Stomach (tissue), 9 donors: ENCODE results near the gene EPG5. TPM values are rescaled to one million over a fixed set of nuclear protein-coding genes. Genes with fewer than 3 reads are reported as not detected.

Experiments
- DNase-seq, 2 donors: peaks; one replicate each; pipeline versions ENCODE4 v3.0.0 to v3.0.0-alpha.2; 2013 to 2019
- H3K27ac ChIP-seq, 5 donors: fragments of 200-600 bp in 4 of 5; sonication (generic) in 4 of 5; one replicate each; pipeline ENCODE4 v1.5.1; 2013 to 2019; ENCODE audit warnings: mild to moderate bottlenecking in 1 of 5, moderate library complexity in 1 of 5
- H3K27me3 ChIP-seq, 3 donors: fragments of 200-600 bp; sonication (generic); one replicate each; pipeline ENCODE4 v1.5.1; 2017 to 2019; ENCODE audit warnings: mixed run types in 1 of 3
- H3K36me3 ChIP-seq, 4 donors: fragments of 200-600 bp; sonication (generic); 1 replicate in 3 of 4; 2 replicates in 1 of 4; pipeline ENCODE4 v1.5.1; 2016 to 2019
- H3K4me1 ChIP-seq, 4 donors: fragments of 200-600 bp; sonication (generic); one replicate each; pipeline ENCODE4 v1.5.1; 2016 to 2019
- H3K4me3 ChIP-seq, 4 donors: fragments of 200-600 bp; sonication (generic) in 3 of 4; one replicate each; pipeline ENCODE4 v1.5.1; 2016 to 2019; ENCODE audit warnings: mild to moderate bottlenecking in 1 of 4
- H3K9me3 ChIP-seq, 4 donors: fragments of 200-600 bp; sonication (generic); one replicate each; pipeline ENCODE4 v1.5.1; 2016 to 2019
- CTCF ChIP-seq, 7 experiments: fragments of 450-650 bp in 4 of 7; fragments of 200-600 bp in 3 of 7; sonication (generic) in 3 of 7; IDR thresholded peaks; one replicate each; pipeline ENCODE4 v1.5.1; 2016 to 2019; ENCODE audit warnings: antibody characterized with exemption in 7 of 7, control low read depth in 2 of 7, mild to moderate bottlenecking in 1 of 7
- EP300 ChIP-seq: sonication (generic); formaldehyde crosslinking; IDR thresholded peaks from one replicate; pipeline ENCODE4 v1.6.1; 2017; ENCODE audit warnings: antibody characterized with exemption
- POLR2A ChIP-seq, 4 donors: fragments of 450-650 bp; IDR thresholded peaks; one replicate each; pipeline ENCODE4 v1.6.1; 2016; ENCODE audit warnings: antibody characterized with exemption in 4 of 4, control low read depth in 2 of 4, mild to moderate bottlenecking in 1 of 4, moderate library complexity in 1 of 4
- POLR2AphosphoS5 ChIP-seq, 3 donors: sonication (generic); formaldehyde crosslinking; IDR thresholded peaks; one replicate each; pipeline ENCODE4 v1.6.1; 2016; ENCODE audit warnings: antibody characterized with exemption in 3 of 3
- WGBS, 5 donors: extraction: QIAGEN DNeasy Blood & Tissue Kit in 3 of 5; methylation state at CpG; one replicate each; pipeline versions ENCODE4 v1.1.5 to v1.1.7; 2013 to 2018; 5-methylcytosine and 5-hydroxymethylcytosine counted together
- intact Hi-C: fragments of 100-400 bp; cut with DNase I; formaldehyde crosslinking; loops from one replicate; pipeline ENCODE4 v1.15.1; 2023; ENCODE audit warnings: low total_unique reads
- polyA plus RNA-seq, 3 donors: library from polyadenylated mRNA; stranded (reverse); fragments of 200-250 nt; gene quantifications; one replicate each; pipeline ENCODE4 v1.2.3, GENCODE V29; 2013
- total RNA-seq, 5 donors: library from RNA; depleted of rRNA; stranded (reverse); fragments of >200 nt; gene quantifications; one replicate each; pipeline versions ENCODE4 v1.1.0 to v1.2.3, GENCODE V29; 2014 to 2016
- donor health status: healthy with polysubstance abuse.
- donor health status: Bipolar disorder and iron deficiency.
- donor health status: healthy.

Gene EPG5
- total and polyA plus RNA-seq, 8 donors: 2.0 to 52.9 (median 17.7) TPM

- Histone ChIP-seq H3K36me3 (peaks cover 66 to 97% (median 94%) of the 10 kb centered on the region in 4 donors), H3K27me3 (no peaks in the 10 kb centered on the region), H3K4me3 (no peak overlapping the region), H3K9me3 (no peaks in the 10 kb centered on the region), H3K27ac (no peak overlapping the region), H3K4me1 (peaks cover 0 to 8% (median 0%) of the 10 kb centered on the region in 4 donors)
- 78 to 95% (median 88%) methylated on average over 4 of the region's 4 CpGs for WGBS, 5 donors
- intact Hi-C loops: no loop called here
- TF ChIP-seq POLR2A (IDR thresholded peaks at IDR 0.05) (no peak), CTCF (IDR thresholded peaks at IDR 0.05) (no peak), EP300 (no peak), POLR2AphosphoS5 (IDR thresholded peaks at IDR 0.05) (no peak)
- DNase-seq: no peak
Observed at GRCh38 chr18:45951016-45951714, 16.0 kb downstream of the EPG5 start.

GRCh38 chr18:45945669-45946068 is 21.5 kb downstream of the EPG5 start:
- H3K9me3 ChIP-seq: no peaks in the 10 kb centered on the region
- H3K4me1 ChIP-seq: no peaks in the 10 kb centered on the region
- WGBS, 5 donors: 83 to 90% (median 87%) methylated on average over 5 of the region's 5 CpGs
- no peak overlapping the region for H3K4me3 ChIP-seq
- H3K27ac ChIP-seq: no peak overlapping the region
- no peak for TF ChIP-seq POLR2AphosphoS5 (IDR thresholded peaks at IDR 0.05)
- no peak for TF ChIP-seq CTCF (IDR thresholded peaks at IDR 0.05)
- no peak for TF ChIP-seq POLR2A (IDR thresholded peaks at IDR 0.05)
- TF ChIP-seq EP300: no peak
- no peak for DNase-seq
- intact Hi-C loops: no loop called here
- H3K36me3 ChIP-seq: peaks cover 75 to 100% (median 100%) of the 10 kb centered on the region in 4 donors
- no peaks in the 10 kb centered on the region for H3K27me3 ChIP-seq

- Histone ChIP-seq H3K27ac (no peak overlapping the region), H3K36me3 (peaks cover 66 to 100% (median 97%) of the 10 kb centered on the region in 4 donors), H3K4me1 (no peaks in the 10 kb centered on the region), H3K4me3 (no peak overlapping the region), H3K27me3 (no peaks in the 10 kb centered on the region), H3K9me3 (no peaks in the 10 kb centered on the region)
- intact Hi-C loops: no loop called here
- 80 to 92% (median 86%) methylated on average over 2 of the region's 2 CpGs for WGBS, 5 donors
- no peak for DNase-seq
- TF ChIP-seq POLR2A (IDR thresholded peaks at IDR 0.05) (no peak), POLR2AphosphoS5 (IDR thresholded peaks at IDR 0.05) (no peak), EP300 (no peak), CTCF (IDR thresholded peaks at IDR 0.05) (no peak)
Observed at GRCh38 chr18:45940724-45941123, 26.4 kb downstream of the EPG5 start.

- Histone ChIP-seq H3K27ac (no peak overlapping the region), H3K36me3 (peaks cover 61 to 99% (median 97%) of the 10 kb centered on the region in 4 donors), H3K4me3 (no peak overlapping the region), H3K27me3 (no peaks in the 10 kb centered on the region), H3K4me1 (no peaks in the 10 kb centered on the region), H3K9me3 (no peaks in the 10 kb centered on the region)
- TF ChIP-seq POLR2AphosphoS5 (IDR thresholded peaks at IDR 0.05): no peak
- TF ChIP-seq CTCF (IDR thresholded peaks at IDR 0.05): no peak
- no peak for TF ChIP-seq POLR2A (IDR thresholded peaks at IDR 0.05)
- TF ChIP-seq EP300: no peak
- intact Hi-C loops: no loop called here
- 81 to 97% (median 95%) methylated on average over 2 of the region's 2 CpGs for WGBS, 5 donors
- DNase-seq: no peak
Observed at GRCh38 chr18:45939236-45939635, 27.9 kb downstream of the EPG5 start.
